IMR-90 (cell line): Measurements from ENCODE around the gene PAN2.

Experiments
- CEBPB ChIP-seq: IDR thresholded peaks from 2 replicates; pipeline ENCODE4 v1.6.1; 2012; ENCODE audit warnings: low read depth, low read length, improper control_type of control experiment
- MAFK ChIP-seq: IDR thresholded peaks from 2 replicates; pipeline ENCODE4 v1.6.1; 2012; ENCODE audit warnings: low read depth, low read length, improper control_type of control experiment
- POLR2A ChIP-seq: IDR thresholded peaks from 2 replicates; pipeline ENCODE4 v1.6.1; 2012; ENCODE audit warnings: mild to moderate bottlenecking, low read depth, low read length
- RCOR1 ChIP-seq: IDR thresholded peaks from 2 replicates; pipeline ENCODE4 v1.6.1; 2012; ENCODE audit warnings: mild to moderate bottlenecking, low read length, improper control_type of control experiment; ENCODE audit not compliant: insufficient replicate concordance
- TF ChIP-seq, protein P1 (sequence below): conservative IDR thresholded peaks from 2 replicates; pipeline ENCODE4 v1.5.1; 2012; ENCODE audit warnings: mild to moderate bottlenecking, low read depth, low read length, improper control_type of control experiment

- no peak for TF ChIP-seq MAFK
- TF ChIP-seq, protein P1, sequence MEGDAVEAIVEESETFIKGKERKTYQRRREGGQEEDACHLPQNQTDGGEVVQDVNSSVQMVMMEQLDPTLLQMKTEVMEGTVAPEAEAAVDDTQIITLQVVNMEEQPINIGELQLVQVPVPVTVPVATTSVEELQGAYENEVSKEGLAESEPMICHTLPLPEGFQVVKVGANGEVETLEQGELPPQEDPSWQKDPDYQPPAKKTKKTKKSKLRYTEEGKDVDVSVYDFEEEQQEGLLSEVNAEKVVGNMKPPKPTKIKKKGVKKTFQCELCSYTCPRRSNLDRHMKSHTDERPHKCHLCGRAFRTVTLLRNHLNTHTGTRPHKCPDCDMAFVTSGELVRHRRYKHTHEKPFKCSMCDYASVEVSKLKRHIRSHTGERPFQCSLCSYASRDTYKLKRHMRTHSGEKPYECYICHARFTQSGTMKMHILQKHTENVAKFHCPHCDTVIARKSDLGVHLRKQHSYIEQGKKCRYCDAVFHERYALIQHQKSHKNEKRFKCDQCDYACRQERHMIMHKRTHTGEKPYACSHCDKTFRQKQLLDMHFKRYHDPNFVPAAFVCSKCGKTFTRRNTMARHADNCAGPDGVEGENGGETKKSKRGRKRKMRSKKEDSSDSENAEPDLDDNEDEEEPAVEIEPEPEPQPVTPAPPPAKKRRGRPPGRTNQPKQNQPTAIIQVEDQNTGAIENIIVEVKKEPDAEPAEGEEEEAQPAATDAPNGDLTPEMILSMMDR = no peak
- no peak for TF ChIP-seq POLR2A
- no peak for TF ChIP-seq CEBPB
- no peak for TF ChIP-seq RCOR1
Observed at GRCh38 chr12:56350662-56351061, 16.9 kb upstream of the PAN2 start.
